CD4-positive, alpha-beta T cell treated with Interleukin-17A for 1 hour (primary cell): ENCODE data around the gene SEMA5A.

Experiments
- DNase-seq: peaks from one replicate; pipeline ENCODE4 v3.0.0-alpha.2; 2020

Gene SEMA5A

DNA sequence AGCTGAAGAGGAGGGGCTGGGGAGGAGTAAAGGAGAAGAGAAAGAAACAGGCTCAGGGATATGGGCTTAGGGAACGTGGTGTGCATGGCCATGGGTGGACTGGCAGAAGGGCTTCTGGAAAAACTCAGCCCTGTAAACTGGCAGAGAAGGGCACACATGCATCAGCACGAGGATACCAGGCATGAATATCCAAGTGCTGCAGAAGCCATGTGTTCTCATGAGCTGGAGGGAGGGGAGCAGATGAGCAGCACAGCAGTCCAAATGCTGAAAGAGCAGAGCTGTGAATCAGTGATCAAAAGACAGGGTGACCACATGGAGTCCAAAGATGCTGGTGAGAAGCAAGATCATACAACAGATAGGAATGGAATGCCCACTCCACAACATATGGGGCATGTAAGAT lies 72.3 kb downstream of the SEMA5A start:
- DNase-seq, result no peak

GRCh38 chr5:9470410-9470809 lies 75.5 kb downstream of the SEMA5A start:
- DNase-seq, result no peak

DNA sequence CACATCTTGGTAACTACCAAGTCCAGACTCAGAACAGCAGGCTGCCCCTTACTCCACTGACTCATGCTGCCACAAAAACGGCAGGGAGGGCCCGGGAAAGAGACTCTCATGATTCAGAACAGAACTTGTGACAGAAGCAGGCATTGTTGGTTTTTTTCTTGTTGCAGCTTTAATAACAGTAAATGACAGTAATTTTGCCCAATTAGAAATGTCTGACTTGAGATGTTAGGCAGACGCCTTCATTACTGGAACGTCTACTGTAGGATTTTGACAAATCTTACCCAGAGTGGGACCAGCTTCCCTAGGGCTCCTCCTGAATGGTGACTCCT lies 77.9 kb downstream of the SEMA5A start:
- no peak for DNase-seq

- DNase-seq, result no peak
Measured at GRCh38 chr5:9467199-9468059, 78.4 kb downstream of the SEMA5A start.

- DNase-seq, result no peak
Measured at GRCh38 chr5:9466697-9467096, 79.2 kb downstream of the SEMA5A start.

- no peak for DNase-seq
Measured at GRCh38 chr5:9464478-9464877, 81.4 kb downstream of the SEMA5A start.

DNA sequence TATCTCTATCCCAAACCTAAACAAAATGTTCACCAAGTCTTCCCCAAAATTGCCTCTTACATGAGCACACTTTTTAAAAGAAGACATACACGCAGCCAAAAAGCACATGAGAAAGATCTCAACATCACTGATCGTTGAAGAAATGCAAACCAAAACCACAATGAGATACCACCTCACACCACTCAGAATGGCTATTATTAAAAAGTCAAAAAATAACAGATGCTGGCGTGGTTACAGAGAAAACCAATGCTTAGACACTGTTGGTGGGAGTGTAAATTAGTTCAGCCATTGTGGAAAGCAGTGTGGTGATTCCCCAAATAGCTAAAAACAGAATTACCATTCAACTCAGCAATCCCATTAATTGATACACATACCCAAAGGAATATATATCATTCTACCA lies 83.8 kb downstream of the SEMA5A start:
- no peak for DNase-seq

GRCh38 chr5:9460885-9461645 lies 84.8 kb downstream of the SEMA5A start:
- no peak for DNase-seq

DNA sequence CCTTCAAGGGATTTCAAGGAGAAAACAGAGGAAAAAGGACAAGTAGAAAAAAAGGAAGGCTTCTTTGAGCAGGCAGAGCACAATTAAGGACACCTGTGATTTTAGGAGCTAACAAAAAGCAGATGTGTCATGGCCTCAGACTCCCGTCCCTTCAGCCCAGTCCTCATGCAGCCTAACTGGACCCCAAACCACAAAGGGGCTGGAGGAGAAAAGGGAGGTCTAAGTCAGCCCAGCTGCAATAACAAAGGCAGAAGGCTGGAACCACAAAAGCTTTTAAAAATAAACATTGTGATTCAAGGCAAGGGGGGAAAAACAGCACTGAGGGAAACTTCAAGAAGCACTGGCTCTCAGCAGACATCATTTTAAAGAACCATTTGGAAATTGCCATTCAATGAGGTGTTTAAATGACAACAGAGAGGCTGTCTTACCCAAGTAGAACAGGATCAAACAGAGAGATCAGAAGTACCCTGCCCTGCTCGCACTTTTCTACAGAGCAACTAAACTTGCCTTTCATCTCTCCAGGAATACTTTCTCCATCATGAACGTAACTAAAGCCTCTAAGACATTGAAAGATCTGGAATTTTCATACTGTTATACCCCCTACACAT lies 89.3 kb downstream of the SEMA5A start:
- DNase-seq, result no peak

DNA sequence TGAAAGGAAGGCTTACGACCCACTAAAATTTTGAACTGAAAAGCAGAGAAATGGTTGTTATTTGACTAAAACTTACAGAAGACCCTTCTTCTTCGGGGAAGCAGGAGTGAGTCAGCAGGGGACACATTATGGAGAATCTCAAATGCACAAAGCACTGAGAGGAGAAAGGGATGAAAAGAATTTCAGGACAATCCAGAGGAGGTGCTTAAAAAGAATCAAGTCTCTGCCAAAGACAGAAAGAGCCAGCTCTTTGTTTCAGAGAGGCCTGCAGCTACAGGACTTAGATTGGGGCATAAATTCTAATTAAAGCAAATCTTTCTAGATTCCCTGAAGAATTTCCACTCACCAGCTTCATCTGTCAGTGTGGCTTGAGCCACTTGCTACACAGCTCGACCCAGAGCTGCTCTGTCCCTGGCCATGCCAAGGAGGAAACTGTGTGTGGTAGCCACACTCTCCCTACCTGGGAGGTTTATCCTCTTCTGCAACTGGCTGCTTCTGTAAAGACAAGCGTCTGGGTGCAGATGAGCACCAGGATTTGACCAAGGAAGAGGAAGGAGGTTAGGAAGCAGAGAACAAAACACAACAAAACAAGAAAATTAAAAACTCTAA lies 89.9 kb downstream of the SEMA5A start:
- no peak for DNase-seq

GRCh38 chr5:9454491-9454890 lies 91.4 kb downstream of the SEMA5A start:
- DNase-seq, result no peak

GRCh38 chr5:9454012-9454481 lies 91.8 kb downstream of the SEMA5A start:
- DNase-seq, result no peak

- DNase-seq, result no peak
Measured at GRCh38 chr5:9453480-9454011, 92.3 kb downstream of the SEMA5A start.

GRCh38 chr5:9452181-9452580 lies 93.7 kb downstream of the SEMA5A start:
- DNase-seq, result no peak

GRCh38 chr5:9451037-9451436 lies 94.8 kb downstream of the SEMA5A start:
- DNase-seq, result no peak

DNA sequence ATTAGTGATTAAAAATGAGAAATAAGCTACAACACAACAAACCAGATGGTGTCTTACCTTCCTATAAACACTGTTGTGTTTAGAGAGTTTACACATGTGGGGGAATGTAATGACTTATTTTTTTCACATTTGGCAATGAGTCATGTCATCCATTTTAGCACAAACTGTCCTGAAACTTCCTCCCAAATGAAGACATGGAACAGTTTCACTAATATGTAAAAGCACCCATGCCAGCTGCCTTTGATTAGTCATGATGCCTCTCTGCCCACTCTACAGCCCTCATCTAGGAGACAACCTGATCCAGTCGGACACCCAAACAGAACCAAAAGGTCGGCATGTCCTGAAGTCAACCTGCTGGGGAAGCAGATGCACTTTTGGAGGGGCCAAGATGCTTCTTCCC lies 98.2 kb downstream of the SEMA5A start:
- no peak for DNase-seq

DNA sequence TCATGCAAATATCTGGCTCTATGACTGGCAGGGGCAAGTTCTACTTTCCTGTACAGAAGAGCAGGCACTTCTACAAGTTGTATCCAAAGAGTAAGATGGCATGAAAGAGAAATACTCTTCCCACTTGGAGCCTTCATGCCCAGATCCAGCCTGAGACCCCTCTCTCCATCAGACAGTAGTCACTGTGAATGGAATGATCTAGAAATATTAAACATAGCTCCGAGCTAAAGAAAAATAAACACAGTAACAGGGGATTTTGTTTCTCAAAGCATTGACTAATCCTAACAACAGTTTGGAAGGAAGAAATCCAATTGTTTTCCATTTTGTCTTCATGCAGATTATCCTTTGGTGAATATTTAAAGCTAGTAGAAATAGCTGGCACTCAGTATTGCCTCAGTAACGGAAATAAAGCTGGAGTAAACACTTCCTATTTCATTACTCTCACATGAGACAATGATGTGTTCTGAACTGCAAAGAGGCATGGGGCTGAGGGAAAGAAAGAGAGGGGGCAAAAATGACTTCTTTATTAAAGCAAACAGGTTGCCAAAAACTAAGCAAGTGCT lies 100.0 kb downstream of the SEMA5A start:
- DNase-seq, result no peak

GRCh38 chr5:9444346-9444745 lies 101.5 kb downstream of the SEMA5A start:
- DNase-seq, result no peak

GRCh38 chr5:9441610-9442009 lies 104.3 kb downstream of the SEMA5A start:
- DNase-seq, result no peak

DNA sequence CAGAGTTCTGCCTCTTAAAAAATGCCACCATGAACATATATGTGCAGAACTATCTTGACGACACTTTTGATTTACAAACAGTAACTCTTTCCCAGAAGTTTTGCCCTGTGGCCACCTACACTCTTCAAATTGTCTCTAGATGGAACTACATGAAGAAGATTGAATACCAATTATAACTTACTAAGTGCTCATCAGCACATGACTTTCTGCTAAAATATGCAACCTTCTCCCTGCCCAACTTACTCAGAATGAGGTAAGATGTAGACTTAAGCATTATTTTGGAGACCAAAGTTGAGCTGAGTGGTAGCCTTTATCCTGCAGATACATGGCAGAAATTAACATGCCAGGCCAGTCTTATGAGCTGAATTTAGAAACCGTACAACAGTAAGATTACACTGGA lies 105.4 kb downstream of the SEMA5A start:
- DNase-seq, result no peak

DNA sequence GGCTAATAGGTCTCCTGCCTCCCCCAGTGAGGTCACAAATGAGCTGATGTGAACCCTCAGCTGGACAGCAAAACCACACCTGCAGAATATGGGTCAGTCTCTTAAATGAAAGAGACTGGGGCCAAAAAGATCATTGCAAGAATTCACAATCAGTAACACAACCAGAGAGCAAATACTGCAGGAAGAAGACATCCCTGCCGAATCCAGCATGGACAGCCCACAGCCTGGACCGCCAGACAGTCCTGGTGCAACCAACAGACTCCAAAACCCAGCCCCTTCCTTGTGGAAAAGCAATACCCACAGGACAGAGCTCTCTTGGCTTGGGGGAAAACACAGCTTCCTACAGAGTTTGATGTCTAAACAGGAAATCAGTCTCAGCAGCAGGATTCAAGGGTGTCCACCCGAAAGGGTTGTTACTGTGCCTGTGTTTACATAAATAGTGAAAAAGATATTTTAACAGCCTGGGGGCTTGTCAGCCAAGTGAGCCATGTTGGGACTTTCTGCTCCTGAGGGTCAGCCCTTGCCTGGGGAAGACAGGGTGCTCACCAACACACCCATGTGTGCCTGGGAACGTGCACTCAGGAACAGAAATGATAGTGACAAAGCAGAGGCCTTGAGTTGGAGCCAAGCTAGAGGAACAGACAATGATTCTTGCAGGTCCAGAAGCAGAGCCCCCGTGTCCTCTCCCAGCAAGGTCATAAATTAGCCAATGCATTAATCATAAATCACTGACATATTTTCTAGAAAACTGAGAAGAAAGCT lies 106.2 kb downstream of the SEMA5A start:
- DNase-seq, result no peak
